A549 (cell line): ENCODE data around the gene ZBP1.
A peak's percentile ranks its signal among the peaks of the same experiment; 100 is the strongest.

ENCODE experiments used
- BHLHE40 ChIP-seq: IDR thresholded peaks from 2 replicates; pipeline ENCODE4 v1.6.1; 2012; ENCODE audit warnings: low read depth, low read length, inconsistent platforms
- EHMT2 ChIP-seq: fragments of 200-600 bp; sonication (generic); IDR thresholded peaks from 2 replicates; pipeline ENCODE4 v1.6.1; 2016; ENCODE audit warnings: antibody characterized with exemption, low read depth, mild to moderate bottlenecking, moderate library complexity
- EP300 ChIP-seq, 2 experiments: fragments of >200 bp; sonication (Bioruptor Twin); formaldehyde crosslinking; IDR thresholded peaks; 2 replicates in 1 of 2; 3 replicates in 1 of 2; pipeline ENCODE4 v1.6.1; 2016 to 2017
- GATA3 ChIP-seq: IDR thresholded peaks from 2 replicates; pipeline ENCODE4 v1.6.1; 2012; ENCODE audit warnings: borderline replicate concordance
- SREBF2 ChIP-seq: fragments of 450-650 bp; IDR thresholded peaks from 2 replicates; pipeline ENCODE4 v1.6.1; 2014; ENCODE audit warnings: mild to moderate bottlenecking, moderate library complexity
- TF ChIP-seq, protein P1 (sequence below): fragments of >200 bp; sonication (Bioruptor Twin); formaldehyde crosslinking; IDR thresholded peaks from 3 replicates; pipeline ENCODE4 v1.5.1; 2016

DNA sequence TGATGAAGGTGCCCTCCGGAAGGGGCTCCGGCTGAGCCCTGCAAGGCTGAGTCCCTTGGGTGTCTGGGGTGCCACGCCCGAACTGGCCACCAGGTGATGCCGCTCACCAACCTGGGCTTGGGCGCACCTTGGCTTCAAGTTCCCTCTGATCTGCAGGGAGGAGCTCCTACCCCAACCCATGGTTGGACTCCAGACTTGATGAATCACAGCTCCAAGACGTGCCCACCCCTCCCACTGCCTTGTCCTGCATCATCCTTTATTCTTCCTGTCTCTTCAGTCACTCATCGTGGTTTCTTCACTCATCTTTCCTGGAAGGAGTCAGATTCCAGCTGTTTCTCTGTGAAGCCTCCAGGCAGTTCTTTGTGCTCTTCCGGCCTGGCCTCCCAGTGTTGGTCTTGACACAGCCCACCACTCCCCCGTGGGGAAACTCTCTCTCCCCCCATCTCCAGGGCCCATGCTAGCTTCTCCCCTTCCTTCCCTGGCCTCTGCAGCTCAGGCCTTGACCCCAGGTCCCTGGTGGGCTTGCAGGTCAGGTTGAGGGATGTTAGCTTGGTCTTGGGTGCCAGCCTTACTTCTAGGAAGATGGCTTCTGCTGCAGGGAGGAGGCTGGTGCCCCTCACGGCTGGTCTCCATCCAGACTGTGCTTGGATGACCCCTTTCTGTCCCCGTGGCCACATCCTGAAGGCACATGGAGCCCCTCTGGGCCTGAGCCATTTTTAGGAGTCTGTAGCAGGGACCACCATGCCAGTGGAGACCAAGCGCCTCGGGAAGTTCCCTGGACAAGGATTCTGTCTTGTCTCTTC, 2.6 kb upstream of the ZBP1 start:
- TF ChIP-seq SREBF2: no peak
- TF ChIP-seq, protein P1, sequence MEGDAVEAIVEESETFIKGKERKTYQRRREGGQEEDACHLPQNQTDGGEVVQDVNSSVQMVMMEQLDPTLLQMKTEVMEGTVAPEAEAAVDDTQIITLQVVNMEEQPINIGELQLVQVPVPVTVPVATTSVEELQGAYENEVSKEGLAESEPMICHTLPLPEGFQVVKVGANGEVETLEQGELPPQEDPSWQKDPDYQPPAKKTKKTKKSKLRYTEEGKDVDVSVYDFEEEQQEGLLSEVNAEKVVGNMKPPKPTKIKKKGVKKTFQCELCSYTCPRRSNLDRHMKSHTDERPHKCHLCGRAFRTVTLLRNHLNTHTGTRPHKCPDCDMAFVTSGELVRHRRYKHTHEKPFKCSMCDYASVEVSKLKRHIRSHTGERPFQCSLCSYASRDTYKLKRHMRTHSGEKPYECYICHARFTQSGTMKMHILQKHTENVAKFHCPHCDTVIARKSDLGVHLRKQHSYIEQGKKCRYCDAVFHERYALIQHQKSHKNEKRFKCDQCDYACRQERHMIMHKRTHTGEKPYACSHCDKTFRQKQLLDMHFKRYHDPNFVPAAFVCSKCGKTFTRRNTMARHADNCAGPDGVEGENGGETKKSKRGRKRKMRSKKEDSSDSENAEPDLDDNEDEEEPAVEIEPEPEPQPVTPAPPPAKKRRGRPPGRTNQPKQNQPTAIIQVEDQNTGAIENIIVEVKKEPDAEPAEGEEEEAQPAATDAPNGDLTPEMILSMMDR: peak; percentile 87
- no peak for TF ChIP-seq GATA3
- no peak for TF ChIP-seq EP300 (IDR thresholded peaks at IDR 0.05)
- TF ChIP-seq EHMT2: no peak
- TF ChIP-seq BHLHE40: no peak
